GM10248 (cell line): Measurements from ENCODE around the gene ACOXL.
A peak's percentile ranks its signal among the peaks of the same experiment; 100 is the strongest.

Source experiments
- CTCF ChIA-PET: fragments of 300-600 bp; sonication (Branson Sonifier 250); formaldehyde crosslinking; extraction: SDS; loops from one replicate; lab custom pipeline; 2021; ENCODE audit warnings: antibody characterized with exemption; lab: Yijun Ruan, JAX
- POLR2A ChIA-PET: fragments of 350-650 bp; sonication (Branson Sonifier 250); formaldehyde crosslinking; extraction: SDS; loops from one replicate; lab custom pipeline; 2020; ENCODE audit warnings: antibody characterized with exemption; lab: Yijun Ruan, JAX
- DNase-seq: peaks from one replicate; pipeline ENCODE4 v3.0.0; 2012; ENCODE audit errors: extremely low spot score
- CTCF ChIP-seq: IDR thresholded peaks from 2 replicates; pipeline ENCODE4 v1.5.1; 2012; ENCODE audit warnings: mild to moderate bottlenecking, low read depth; ENCODE audit errors: extremely low read depth, missing control alignments, control extremely low read depth

The ACOXL gene

DNA sequence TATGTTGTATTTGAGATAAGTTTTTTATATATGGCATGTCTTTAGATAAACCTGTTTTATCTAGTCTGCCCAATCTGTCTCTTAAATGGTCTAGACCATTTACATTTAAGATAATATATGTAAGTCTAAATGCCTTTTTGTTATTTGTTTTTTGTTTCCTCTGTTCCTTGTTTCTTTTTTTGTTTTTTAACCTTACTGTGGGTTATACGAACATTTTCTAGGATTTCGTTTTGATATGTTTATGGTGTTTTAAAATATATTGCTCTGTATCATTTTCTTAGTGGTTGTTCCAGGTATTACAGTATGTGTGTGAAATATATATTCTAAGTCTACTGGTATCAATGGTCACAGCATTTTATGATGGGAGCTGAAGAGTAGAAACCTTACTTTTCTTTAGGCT, 401.7 kb downstream of the ACOXL start:
- ChIA-PET CTCF (no interaction called here), POLR2A (no interaction called here)
- no peak for DNase-seq
- no peak for TF ChIP-seq CTCF

DNA sequence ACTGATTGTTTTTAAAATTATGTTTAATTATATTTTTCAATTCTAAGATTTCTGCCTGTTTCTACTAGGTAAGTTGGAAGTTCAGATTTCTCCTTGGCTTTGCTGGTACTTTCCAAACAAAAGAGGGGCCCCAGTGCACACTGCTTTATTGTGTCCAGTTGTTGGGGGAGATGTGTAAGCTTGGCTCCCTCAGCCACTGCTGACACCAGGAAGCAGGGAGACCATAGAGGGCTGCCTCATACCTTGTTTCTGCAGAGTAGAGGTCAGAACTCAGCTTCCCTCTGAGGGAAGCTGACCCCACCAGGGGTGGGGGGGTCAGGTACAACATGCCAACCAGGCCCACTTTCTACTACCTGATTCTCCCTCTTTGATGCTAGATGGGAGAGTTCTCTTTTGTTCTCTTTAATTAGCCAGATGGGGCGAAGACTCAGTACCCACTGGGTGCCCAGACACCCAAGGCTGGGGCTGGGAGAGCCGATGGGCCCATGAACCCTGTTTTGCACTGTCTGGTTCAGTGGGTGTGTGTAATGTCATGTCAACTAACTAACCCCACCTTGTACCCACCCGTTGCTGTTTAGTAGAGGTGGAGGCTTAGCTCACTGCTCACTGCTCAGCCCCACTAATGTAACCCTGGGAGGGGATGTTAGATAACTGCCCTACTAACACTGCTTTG, 403.0 kb downstream of the ACOXL start:
- ChIA-PET CTCF (interaction anchor here (1.4 kb wide), 1 partner anchor 8 kb away, joined by 3 read pairs; no protein-coding TSS in a partner anchor), POLR2A (no interaction called here)
- TF ChIP-seq CTCF, result no peak
- DNase-seq, result no peak

DNA sequence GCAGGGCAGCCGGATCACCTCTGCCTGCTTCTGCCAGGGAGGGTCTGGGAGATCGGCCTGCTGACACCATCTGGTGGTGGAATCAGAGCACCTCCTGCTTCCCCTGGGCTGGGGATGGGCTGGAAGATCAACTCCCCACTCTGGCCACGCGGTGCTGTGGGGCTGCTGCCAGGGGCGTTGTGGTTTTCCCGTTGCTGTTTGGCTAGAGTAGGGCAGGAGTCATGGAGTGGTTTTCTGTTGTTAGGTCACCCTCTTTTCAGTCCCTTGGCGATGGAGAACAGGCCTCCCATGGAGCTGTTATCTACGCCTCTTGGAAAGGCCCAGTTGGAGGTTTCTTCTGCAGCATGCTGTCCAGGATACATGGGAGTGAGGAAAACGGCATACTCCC, 403.5 kb downstream of the ACOXL start:
- CTCF ChIA-PET, result interaction anchor here (1.4 kb wide), 1 partner anchor 8 kb away, joined by 3 read pairs; no protein-coding TSS in a partner anchor
- no peak for TF ChIP-seq CTCF
- DNase-seq, result peak; percentile 20
- POLR2A ChIA-PET, result no interaction called here

DNA sequence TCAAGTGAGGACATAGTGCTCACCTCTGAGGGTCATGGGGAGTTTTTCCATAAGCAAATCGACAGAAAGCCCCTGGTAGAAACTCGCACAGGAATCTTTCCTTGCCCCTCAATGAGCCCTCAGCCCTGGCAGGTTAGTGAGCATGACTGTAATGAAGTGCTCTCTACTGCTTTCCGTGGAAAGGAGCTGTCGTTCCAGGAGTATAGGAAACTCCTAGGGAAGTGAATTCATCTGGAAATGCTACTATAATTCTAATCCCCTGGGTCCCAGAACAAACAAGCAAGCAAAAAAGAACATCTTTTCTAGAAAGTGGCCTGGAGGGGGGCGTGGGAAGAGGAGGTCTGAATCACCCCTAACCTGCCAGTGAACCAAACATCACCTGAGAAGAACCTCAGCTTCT, 406.5 kb downstream of the ACOXL start:
- no peak for TF ChIP-seq CTCF
- CTCF ChIA-PET, result interaction anchor here (1.8 kb wide), 1 partner anchor 110 kb away, joined by 4 read pairs; no protein-coding TSS in a partner anchor
- POLR2A ChIA-PET, result no interaction called here

GRCh38 chr2:111139637-111140317, 407.4 kb downstream of the ACOXL start:
- POLR2A ChIA-PET, result no interaction called here
- no peak for TF ChIP-seq CTCF
- CTCF ChIA-PET, result interaction anchor here (1.0 kb wide), 1 partner anchor 9 kb away, joined by 3 read pairs; no protein-coding TSS in a partner anchor
- no peak for DNase-seq

More for the DNA sequence above, 406.5 kb downstream of the ACOXL start:
- no peak for DNase-seq

DNA sequence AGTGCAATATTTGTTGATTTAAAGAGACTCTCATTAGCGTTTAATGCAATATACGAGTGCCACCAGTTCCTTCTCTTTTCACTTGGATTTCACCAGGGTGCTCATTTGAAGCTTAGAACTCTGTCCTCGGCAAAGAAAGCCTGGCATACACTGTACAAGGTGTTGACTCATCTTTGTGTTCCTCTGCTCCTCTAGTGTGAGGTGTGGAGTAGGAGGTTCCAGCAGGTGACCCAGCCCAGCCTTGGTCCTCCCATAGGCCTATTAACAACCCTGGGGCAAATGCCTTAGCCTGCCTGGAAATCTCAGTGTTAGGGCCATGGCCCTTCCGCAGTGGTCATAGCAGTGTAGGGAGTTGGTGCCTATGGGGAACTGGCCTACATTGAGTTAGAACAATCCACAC, 408.4 kb downstream of the ACOXL start:
- DNase-seq, result no peak
- ChIA-PET POLR2A (no interaction called here), CTCF (interaction anchor here (1.0 kb wide), 1 partner anchor 10 kb away, joined by 3 read pairs; no protein-coding TSS in a partner anchor)
- no peak for TF ChIP-seq CTCF
